Left lung (tissue), 10 donors: ENCODE measurements around the gene MEIOB. TPM values are rescaled to one million over a fixed set of nuclear protein-coding genes. Genes with fewer than 3 reads are reported as not detected.

Experiments used
- ATAC-seq: fragments of 200-7000 bp; cut with Tn5 transposase; one replicate; pipeline ENCODE4 v1.9.1; 2020; ENCODE audit warnings: moderate library complexity
- DNase-seq, 4 donors: peaks; one replicate each; pipeline ENCODE4 v3.0.0-alpha.2; 2013 to 2020
- H3K27ac ChIP-seq, 2 donors: fragments of 200-600 bp; sonication (generic) in 1 of 2; one replicate each; pipeline versions ENCODE4 v1.5.0 to v1.8.0; 2020 to 2021
- H3K27me3 ChIP-seq, 2 donors: fragments of 200-600 bp; sonication (generic) in 1 of 2; one replicate each; pipeline versions ENCODE4 v1.5.0 to v1.8.0; 2020 to 2021
- H3K36me3 ChIP-seq, 2 donors: fragments of 200-600 bp; sonication (generic) in 1 of 2; one replicate each; pipeline versions ENCODE4 v1.5.0 to v1.8.0; 2020 to 2021
- H3K4me1 ChIP-seq, 2 donors: fragments of 200-600 bp; one replicate each; pipeline ENCODE4 v1.8.0; 2021
- H3K4me3 ChIP-seq, 2 donors: fragments of 200-600 bp; sonication (generic) in 1 of 2; one replicate each; pipeline versions ENCODE4 v1.5.0 to v1.8.0; 2020 to 2021; ENCODE audit warnings: mild to moderate bottlenecking in 1 of 2
- H3K9me3 ChIP-seq, 2 donors: fragments of 200-600 bp; sonication (generic) in 1 of 2; one replicate each; pipeline versions ENCODE4 v1.5.0 to v1.8.0; 2020 to 2021
- intact Hi-C, 2 donors: fragments of 100-400 bp; cut with DNase I; formaldehyde crosslinking; loops; one replicate each; pipeline versions ENCODE4 v1.11.2 to v1.14.2; 2022
- polyA plus RNA-seq, 6 donors: library from polyadenylated mRNA; unstranded; fragments of 120-200 nt; gene quantifications; one replicate each; pipeline ENCODE4 v1.2.1, GENCODE V29; 2013; ENCODE audit not compliant: insufficient read length in 6 of 6
- total RNA-seq, 2 donors: library from RNA; stranded (reverse); fragmentation: NEBNext Ultra II Directional; extraction: Animal tissue kit (Norgen Biotek cat#: 25700); gene quantifications; one replicate each; pipeline ENCODE4 v1.2.1, GENCODE V29; 2021
- TF ChIP-seq, protein P1 (sequence below), 2 donors: fragments of 200-600 bp; sonication (generic) in 1 of 2; IDR thresholded peaks; one replicate each; pipeline versions ENCODE4 v1.5.0 to v1.8.0; 2021; ENCODE audit warnings: antibody characterized with exemption in 2 of 2
- donor health status: DM: no; HTN: yes; CAD: no.
- donor health status: DM: no; HTN: no; CAD: no.

Gene MEIOB
- total and polyA plus RNA-seq, 8 donors: 0.37 to 0.75 (median 0.59) TPM; not detected in 2

DNA sequence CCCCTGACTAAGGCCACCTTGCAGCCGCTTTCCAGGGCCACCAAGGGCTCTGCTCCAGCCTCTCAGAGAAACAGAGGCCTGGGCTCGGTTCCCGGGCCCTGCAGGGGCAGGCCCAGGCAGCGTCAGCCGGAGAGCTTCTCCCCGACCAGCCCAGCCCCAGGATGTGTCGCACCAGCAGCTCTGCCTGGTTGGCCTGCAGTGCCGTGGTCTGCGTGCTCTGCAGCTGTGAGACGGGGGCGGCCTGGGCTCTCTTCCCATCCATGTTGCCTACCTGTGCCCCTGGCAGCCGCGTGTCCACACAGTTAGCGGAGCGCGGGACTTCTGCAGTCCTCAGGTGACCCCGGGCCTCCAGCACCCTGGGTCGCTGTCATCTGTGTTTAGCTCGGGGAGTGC lies 83.3 kb downstream of the MEIOB start:
- DNase-seq: peak in 2 of 4 donors; percentile 29 to 65
- H3K36me3 ChIP-seq: peaks cover 0 to 70% of the 10 kb centered on the region in 2 donors
- intact Hi-C loops: no loop called here

DNA sequence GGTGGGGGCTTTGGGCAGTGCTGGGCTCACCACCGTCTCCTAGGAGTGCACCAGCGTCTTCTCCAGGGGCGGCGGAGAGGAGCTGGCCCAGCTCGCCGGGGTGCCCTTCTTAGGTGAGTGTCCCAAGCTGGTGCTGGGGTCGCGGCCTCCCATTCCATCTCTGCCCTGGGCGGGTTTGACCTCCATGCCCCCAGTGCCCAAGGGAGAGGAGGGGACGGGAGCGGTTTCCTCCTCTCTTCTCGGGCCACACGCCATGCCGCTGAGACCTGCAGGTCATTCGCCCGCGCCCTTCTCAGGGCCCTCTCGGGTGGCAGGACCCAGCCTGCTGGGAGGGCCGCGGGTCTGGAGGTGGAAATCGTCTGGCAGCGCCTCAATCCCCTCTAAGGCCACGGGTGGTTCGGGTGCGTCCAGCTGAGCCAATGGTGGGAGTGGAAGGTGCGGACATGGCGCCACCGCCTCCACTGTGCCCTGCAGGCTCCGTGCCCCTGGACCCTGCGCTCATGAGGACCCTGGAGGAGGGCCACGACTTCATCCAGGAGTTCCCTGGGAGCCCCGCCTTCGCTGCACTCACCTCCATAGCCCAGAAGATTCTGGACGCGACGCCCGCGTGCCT lies 83.8 kb downstream of the MEIOB start:
- DNase-seq (peak in 2 of 4 donors; percentile 24 to 80), ATAC-seq (no peak)
- H3K4me3 ChIP-seq: no peak overlapping the region
- intact Hi-C loops: no loop called here
- TF ChIP-seq, protein P1, sequence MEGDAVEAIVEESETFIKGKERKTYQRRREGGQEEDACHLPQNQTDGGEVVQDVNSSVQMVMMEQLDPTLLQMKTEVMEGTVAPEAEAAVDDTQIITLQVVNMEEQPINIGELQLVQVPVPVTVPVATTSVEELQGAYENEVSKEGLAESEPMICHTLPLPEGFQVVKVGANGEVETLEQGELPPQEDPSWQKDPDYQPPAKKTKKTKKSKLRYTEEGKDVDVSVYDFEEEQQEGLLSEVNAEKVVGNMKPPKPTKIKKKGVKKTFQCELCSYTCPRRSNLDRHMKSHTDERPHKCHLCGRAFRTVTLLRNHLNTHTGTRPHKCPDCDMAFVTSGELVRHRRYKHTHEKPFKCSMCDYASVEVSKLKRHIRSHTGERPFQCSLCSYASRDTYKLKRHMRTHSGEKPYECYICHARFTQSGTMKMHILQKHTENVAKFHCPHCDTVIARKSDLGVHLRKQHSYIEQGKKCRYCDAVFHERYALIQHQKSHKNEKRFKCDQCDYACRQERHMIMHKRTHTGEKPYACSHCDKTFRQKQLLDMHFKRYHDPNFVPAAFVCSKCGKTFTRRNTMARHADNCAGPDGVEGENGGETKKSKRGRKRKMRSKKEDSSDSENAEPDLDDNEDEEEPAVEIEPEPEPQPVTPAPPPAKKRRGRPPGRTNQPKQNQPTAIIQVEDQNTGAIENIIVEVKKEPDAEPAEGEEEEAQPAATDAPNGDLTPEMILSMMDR (IDR thresholded peaks at IDR 0.05): no peak
- no peaks in the 10 kb centered on the region for H3K9me3 ChIP-seq
- H3K4me1 ChIP-seq: peaks cover 0 to 26% of the 10 kb centered on the region in 2 donors
- H3K27me3 ChIP-seq: no peaks in the 10 kb centered on the region
- H3K36me3 ChIP-seq: peaks cover 0 to 70% of the 10 kb centered on the region in 2 donors
- H3K27ac ChIP-seq: no peak overlapping the region

More for the DNA sequence above, 83.3 kb downstream of the MEIOB start:
- H3K4me3 ChIP-seq: no peak overlapping the region
- no peak overlapping the region for H3K27ac ChIP-seq
- H3K9me3 ChIP-seq: no peaks in the 10 kb centered on the region
- H3K4me1 ChIP-seq: peaks cover 0 to 21% of the 10 kb centered on the region in 2 donors
- H3K27me3 ChIP-seq: no peaks in the 10 kb centered on the region
- ATAC-seq: no peak
- TF ChIP-seq, protein P1 (IDR thresholded peaks at IDR 0.05): no peak

DNA sequence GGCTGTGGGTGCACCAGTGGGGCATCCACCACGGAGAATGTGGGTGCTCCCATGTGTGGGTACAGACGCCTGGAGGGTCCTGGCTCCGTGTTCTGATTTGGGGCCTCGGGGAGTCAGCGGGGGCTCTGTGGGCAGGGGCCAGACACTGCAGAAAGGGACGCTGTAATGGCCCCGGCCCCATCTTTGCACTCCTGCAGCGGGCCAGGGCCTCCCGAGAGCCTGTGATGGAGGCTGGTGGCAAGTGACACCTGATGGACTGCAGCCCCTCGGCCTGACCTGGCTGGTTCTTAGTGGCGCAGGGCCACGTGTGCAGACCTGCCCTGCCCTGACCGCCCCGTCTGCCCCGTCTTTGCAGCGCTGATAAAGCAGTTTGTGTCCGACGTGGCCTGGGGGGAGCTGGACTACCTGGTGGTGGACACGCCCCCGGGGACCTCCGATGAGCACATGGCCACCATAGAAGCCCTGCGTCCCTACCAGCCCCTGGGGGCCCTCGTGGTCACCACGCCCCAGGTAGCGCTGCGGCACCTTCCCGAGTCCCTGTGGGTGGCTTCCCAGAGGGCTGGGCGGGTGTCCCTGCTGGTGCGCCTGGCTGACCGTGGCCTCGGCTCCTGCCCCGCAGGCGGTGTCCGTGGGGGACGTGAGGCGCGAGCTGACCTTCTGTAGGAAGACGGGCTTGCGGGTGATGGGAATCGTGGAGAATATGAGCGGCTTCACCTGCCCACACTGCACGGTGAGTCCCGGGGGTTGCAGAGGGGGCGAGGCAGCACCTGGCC lies 84.5 kb downstream of the MEIOB start:
- DNase-seq (peak in 2 of 4 donors; percentile 27 to 63), ATAC-seq (no peak)
- H3K4me3 ChIP-seq: no peak overlapping the region
- no peaks in the 10 kb centered on the region for H3K27me3 ChIP-seq
- intact Hi-C loops: no loop called here
- H3K36me3 ChIP-seq: peaks cover 0 to 70% of the 10 kb centered on the region in 2 donors
- TF ChIP-seq, protein P1 (IDR thresholded peaks at IDR 0.05): no peak
- H3K27ac ChIP-seq: no peak overlapping the region
- H3K4me1 ChIP-seq: peaks cover 0 to 27% of the 10 kb centered on the region in 2 donors
- H3K9me3 ChIP-seq: no peaks in the 10 kb centered on the region

DNA sequence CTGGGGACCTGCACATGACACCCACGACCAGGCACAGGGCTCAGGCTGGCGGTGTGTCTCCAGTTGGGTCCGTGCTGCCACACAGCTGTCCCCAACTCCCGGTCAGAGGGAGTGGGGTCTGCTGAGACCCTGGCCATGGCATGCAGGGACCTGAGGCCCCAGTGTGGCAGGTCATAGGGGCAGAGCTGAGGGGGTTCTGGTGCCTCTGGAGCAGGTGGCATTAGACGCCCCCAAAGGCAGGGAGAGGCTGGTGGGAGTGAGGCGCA lies 85.0 kb downstream of the MEIOB start:
- Histone ChIP-seq H3K36me3 (peaks cover 0 to 65% of the 10 kb centered on the region in 2 donors), H3K27ac (no peak overlapping the region), H3K27me3 (no peaks in the 10 kb centered on the region), H3K4me1 (peaks cover 0 to 27% of the 10 kb centered on the region in 2 donors), H3K9me3 (no peaks in the 10 kb centered on the region), H3K4me3 (no peak overlapping the region)
- intact Hi-C loops: no loop called here
- TF ChIP-seq, protein P1 (IDR thresholded peaks at IDR 0.05): no peak
- ATAC-seq (no peak), DNase-seq (no peak)

DNA sequence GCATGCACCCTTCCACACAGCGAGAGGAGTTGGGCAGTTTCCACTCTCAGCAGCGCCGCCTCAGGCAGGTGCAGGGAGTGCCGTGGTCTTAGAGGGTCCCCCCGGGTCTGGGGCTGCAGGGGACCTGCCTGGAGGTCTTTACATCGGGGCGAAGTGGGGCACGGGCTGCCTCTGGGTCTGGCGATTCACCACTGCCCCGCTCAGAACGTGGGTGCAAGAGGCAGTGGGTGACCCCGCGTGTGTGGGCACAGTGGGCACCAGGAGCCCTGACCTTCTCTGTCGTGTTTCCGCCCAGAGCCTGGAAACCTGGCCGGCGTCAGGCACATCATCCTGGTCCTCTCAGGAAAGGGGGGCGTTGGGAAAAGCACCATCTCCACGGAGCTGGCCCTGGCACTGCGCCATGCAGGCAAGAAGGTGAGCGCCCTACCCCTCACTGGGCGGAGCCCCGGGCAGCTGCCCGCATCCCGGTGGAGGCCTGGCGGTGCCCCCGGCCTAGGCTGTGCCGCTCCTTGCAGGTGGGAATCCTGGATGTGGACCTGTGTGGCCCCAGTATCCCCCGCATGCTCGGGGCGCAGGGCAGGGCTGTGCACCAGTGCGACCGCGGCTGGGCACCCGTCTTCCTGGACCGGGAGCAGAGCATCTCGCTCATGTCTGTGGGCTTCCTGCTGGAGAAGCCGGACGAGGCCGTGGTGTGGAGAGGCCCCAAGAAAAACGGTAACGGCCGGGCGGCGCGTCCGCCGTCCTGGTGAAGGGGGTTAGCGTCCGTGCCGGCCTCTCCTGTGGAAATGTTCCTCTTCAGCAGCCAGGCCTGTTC lies 85.5 kb downstream of the MEIOB start:
- no peaks in the 10 kb centered on the region for H3K27me3 ChIP-seq
- peaks cover 3 to 33% of the 10 kb centered on the region in 2 donors for H3K4me1 ChIP-seq
- DNase-seq: peak in 2 of 4 donors; percentile 30 to 76
- no peak for ATAC-seq
- no peak overlapping the region for H3K27ac ChIP-seq
- TF ChIP-seq, protein P1 (IDR thresholded peaks at IDR 0.05): no peak
- intact Hi-C loops: no loop called here
- H3K4me3 ChIP-seq: no peak overlapping the region
- peaks cover 0 to 59% of the 10 kb centered on the region in 2 donors for H3K36me3 ChIP-seq
- no peaks in the 10 kb centered on the region for H3K9me3 ChIP-seq
